SK-N-SH treated with all-trans-retinoic acid at 6 μM for 48 hours (cell line): Measurements from ENCODE around the gene CLOCK.

Experiments used
- ATAC-seq: fragments of 200-7000 bp; cut with Tn5 transposase; 3 replicates; pipeline ENCODE4 v1.9.1; 2020; ENCODE audit warnings: mild to moderate bottlenecking, moderate library complexity
- BACH2 ChIP-seq: fragments of 250-450 bp; sonication (Bioruptor Pico); IDR thresholded peaks from 2 replicates; pipeline ENCODE4 v1.9.0; 2021; ENCODE audit warnings: mild to moderate bottlenecking, borderline replicate concordance
- ESRRG ChIP-seq: fragments of 250-450 bp; sonication (Bioruptor Pico); IDR thresholded peaks from 2 replicates; pipeline ENCODE4 v1.6.1; 2021; ENCODE audit warnings: mild to moderate bottlenecking
- GLIS3 ChIP-seq: fragments of 250-450 bp; sonication (Bioruptor Pico); IDR thresholded peaks from 2 replicates; pipeline ENCODE4 v1.5.0; 2020; ENCODE audit warnings: mild to moderate bottlenecking, moderate library complexity
- ISL1 ChIP-seq: fragments of 250-450 bp; sonication (Bioruptor Pico); IDR thresholded peaks from 2 replicates; pipeline ENCODE4 v2.1.2; 2022; ENCODE audit warnings: mild to moderate bottlenecking, moderate library complexity
- OSR1 ChIP-seq: fragments of 250-450 bp; sonication (Bioruptor Pico); IDR thresholded peaks from 2 replicates; pipeline ENCODE4 v1.8.0; 2022; ENCODE audit warnings: moderate library complexity, mild to moderate bottlenecking, inconsistent platforms
- PPARA ChIP-seq: fragments of 250-450 bp; sonication (Bioruptor Pico); IDR thresholded peaks from 2 replicates; pipeline ENCODE4 v1.5.0; 2020; ENCODE audit warnings: mild to moderate bottlenecking, borderline replicate concordance
- RARB ChIP-seq: fragments of 250-450 bp; sonication (Bioruptor Pico); IDR thresholded peaks from 2 replicates; pipeline ENCODE4 v1.8.0; 2021; ENCODE audit warnings: mild to moderate bottlenecking, moderate library complexity
- SNAI2 ChIP-seq: fragments of 250-450 bp; sonication (Bioruptor Pico); IDR thresholded peaks from 2 replicates; pipeline ENCODE4 v1.5.0; 2020; ENCODE audit warnings: mild to moderate bottlenecking, moderate library complexity
- TCF4 ChIP-seq: fragments of 250-450 bp; sonication (Bioruptor Pico); IDR thresholded peaks from 2 replicates; pipeline ENCODE4 v1.8.0; 2021; ENCODE audit warnings: mild to moderate bottlenecking, moderate library complexity, borderline replicate concordance
- TOX ChIP-seq: fragments of 250-450 bp; sonication (Bioruptor Pico); IDR thresholded peaks from 2 replicates; pipeline ENCODE4 v1.8.0; 2021; ENCODE audit warnings: mild to moderate bottlenecking, moderate library complexity, borderline replicate concordance
- ZC3H10 ChIP-seq: fragments of 250-450 bp; sonication (Bioruptor Pico); IDR thresholded peaks from 2 replicates; pipeline ENCODE4 v1.5.1; 2021; ENCODE audit warnings: mild to moderate bottlenecking, moderate library complexity
- ZFP3 ChIP-seq: fragments of 250-450 bp; sonication (Bioruptor Pico); IDR thresholded peaks from 2 replicates; pipeline ENCODE4 v1.5.0; 2020; ENCODE audit warnings: mild to moderate bottlenecking, moderate library complexity
- ZFP30 ChIP-seq: fragments of 450-650 bp; formaldehyde crosslinking; IDR thresholded peaks from 2 replicates; pipeline ENCODE4 v1.5.0; 2022; ENCODE audit warnings: mild to moderate bottlenecking, moderate library complexity
- ZNF565 ChIP-seq: fragments of 450-650 bp; formaldehyde crosslinking; conservative IDR thresholded peaks from 2 replicates; pipeline ENCODE4 v1.5.0; 2020; ENCODE audit warnings: low read depth, mild to moderate bottlenecking, moderate library complexity
- ZNF70 ChIP-seq: fragments of 450-650 bp; formaldehyde crosslinking; IDR thresholded peaks from 2 replicates; pipeline ENCODE4 v1.5.0; 2020; ENCODE audit warnings: mild to moderate bottlenecking, moderate library complexity
- ZNF8 ChIP-seq: fragments of 450-650 bp; formaldehyde crosslinking; IDR thresholded peaks from 2 replicates; pipeline ENCODE4 v1.5.0; 2020; ENCODE audit warnings: mild to moderate bottlenecking, moderate library complexity
- TF ChIP-seq, protein P1 (sequence below): fragments of 250-450 bp; sonication (Bioruptor Pico); IDR thresholded peaks from 2 replicates; pipeline ENCODE4 v1.5.1; 2020; ENCODE audit warnings: low read depth, mild to moderate bottlenecking, moderate library complexity
- TF ChIP-seq, protein P2 (sequence below): fragments of 250-450 bp; sonication (Bioruptor Pico); IDR thresholded peaks from 2 replicates; pipeline ENCODE4 v1.5.1; 2021; ENCODE audit warnings: mild to moderate bottlenecking, moderate library complexity
- TF ChIP-seq, protein P3 (sequence below): fragments of 250-450 bp; sonication (Bioruptor Pico); IDR thresholded peaks from 2 replicates; pipeline ENCODE4 v1.8.0; 2021; ENCODE audit warnings: low read depth, mild to moderate bottlenecking, moderate library complexity, borderline replicate concordance
- TF ChIP-seq, protein P4 (sequence below): fragments of 250-450 bp; sonication (Bioruptor Pico); IDR thresholded peaks from 2 replicates; pipeline ENCODE4 v1.5.0; 2020; ENCODE audit warnings: mild to moderate bottlenecking, moderate library complexity
- TF ChIP-seq, protein P5 (sequence below): fragments of 250-450 bp; sonication (Bioruptor Pico); IDR thresholded peaks from 2 replicates; pipeline ENCODE4 v1.8.0; 2020; ENCODE audit warnings: mild to moderate bottlenecking, moderate library complexity, borderline replicate concordance

Gene CLOCK

DNA sequence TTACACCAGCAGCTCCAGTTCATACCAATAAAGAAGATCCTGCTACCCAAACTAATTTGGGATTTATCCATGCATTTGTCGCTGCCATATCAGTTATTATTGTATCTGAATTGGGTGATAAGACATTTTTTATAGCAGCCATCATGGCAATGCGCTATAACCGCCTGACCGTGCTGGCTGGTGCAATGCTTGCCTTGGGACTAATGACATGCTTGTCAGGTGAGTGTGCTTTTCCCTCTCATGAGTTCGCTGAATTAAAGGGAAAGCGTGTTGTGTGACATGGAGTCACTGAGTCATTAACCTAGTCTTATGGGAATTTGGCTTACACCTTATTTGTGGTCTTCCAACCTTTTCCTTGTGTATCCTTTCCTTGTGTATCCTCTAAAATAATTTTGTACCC lies 135.1 kb downstream of the CLOCK start:
- TF ChIP-seq ZNF70 (CRISPR knock-in tag) (no peak), ESRRG (CRISPR knock-in tag) (no peak), BACH2 (CRISPR knock-in tag) (no peak), ZFP3 (no peak), PPARA (CRISPR knock-in tag) (no peak), ZC3H10 (CRISPR knock-in tag) (no peak), TCF4 (CRISPR knock-in tag) (no peak), ZNF565 (CRISPR knock-in tag) (no peak), TOX (CRISPR knock-in tag) (no peak), GLIS3 (CRISPR knock-in tag) (no peak), ISL1 (CRISPR knock-in tag) (no peak), ZNF8 (CRISPR knock-in tag) (no peak), SNAI2 (CRISPR knock-in tag) (no peak), RARB (CRISPR knock-in tag) (no peak), ZFP30 (no peak)
- TF ChIP-seq, protein P1, sequence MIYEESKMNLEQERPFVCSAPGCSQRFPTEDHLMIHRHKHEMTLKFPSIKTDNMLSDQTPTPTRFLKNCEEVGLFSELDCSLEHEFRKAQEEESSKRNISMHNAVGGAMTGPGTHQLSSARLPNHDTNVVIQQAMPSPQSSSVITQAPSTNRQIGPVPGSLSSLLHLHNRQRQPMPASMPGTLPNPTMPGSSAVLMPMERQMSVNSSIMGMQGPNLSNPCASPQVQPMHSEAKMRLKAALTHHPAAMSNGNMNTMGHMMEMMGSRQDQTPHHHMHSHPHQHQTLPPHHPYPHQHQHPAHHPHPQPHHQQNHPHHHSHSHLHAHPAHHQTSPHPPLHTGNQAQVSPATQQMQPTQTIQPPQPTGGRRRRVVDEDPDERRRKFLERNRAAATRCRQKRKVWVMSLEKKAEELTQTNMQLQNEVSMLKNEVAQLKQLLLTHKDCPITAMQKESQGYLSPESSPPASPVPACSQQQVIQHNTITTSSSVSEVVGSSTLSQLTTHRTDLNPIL (CRISPR knock-in tag) = no peak
- TF ChIP-seq, protein P2, sequence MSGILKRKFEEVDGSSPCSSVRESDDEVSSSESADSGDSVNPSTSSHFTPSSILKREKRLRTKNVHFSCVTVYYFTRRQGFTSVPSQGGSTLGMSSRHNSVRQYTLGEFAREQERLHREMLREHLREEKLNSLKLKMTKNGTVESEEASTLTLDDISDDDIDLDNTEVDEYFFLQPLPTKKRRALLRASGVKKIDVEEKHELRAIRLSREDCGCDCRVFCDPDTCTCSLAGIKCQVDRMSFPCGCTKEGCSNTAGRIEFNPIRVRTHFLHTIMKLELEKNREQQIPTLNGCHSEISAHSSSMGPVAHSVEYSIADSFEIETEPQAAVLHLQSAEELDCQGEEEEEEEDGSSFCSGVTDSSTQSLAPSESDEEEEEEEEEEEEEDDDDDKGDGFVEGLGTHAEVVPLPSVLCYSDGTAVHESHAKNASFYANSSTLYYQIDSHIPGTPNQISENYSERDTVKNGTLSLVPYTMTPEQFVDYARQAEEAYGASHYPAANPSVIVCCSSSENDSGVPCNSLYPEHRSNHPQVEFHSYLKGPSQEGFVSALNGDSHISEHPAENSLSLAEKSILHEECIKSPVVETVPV (CRISPR knock-in tag) = no peak
- TF ChIP-seq, protein P3, sequence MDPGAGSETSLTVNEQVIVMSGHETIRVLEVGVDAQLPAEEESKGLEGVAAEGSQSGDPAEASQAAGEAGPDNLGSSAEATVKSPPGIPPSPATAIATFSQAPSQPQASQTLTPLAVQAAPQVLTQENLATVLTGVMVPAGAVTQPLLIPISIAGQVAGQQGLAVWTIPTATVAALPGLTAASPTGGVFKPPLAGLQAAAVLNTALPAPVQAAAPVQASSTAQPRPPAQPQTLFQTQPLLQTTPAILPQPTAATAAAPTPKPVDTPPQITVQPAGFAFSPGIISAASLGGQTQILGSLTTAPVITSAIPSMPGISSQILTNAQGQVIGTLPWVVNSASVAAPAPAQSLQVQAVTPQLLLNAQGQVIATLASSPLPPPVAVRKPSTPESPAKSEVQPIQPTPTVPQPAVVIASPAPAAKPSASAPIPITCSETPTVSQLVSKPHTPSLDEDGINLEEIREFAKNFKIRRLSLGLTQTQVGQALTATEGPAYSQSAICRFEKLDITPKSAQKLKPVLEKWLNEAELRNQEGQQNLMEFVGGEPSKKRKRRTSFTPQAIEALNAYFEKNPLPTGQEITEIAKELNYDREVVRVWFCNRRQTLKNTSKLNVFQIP = no peak
- TF ChIP-seq, protein P4, sequence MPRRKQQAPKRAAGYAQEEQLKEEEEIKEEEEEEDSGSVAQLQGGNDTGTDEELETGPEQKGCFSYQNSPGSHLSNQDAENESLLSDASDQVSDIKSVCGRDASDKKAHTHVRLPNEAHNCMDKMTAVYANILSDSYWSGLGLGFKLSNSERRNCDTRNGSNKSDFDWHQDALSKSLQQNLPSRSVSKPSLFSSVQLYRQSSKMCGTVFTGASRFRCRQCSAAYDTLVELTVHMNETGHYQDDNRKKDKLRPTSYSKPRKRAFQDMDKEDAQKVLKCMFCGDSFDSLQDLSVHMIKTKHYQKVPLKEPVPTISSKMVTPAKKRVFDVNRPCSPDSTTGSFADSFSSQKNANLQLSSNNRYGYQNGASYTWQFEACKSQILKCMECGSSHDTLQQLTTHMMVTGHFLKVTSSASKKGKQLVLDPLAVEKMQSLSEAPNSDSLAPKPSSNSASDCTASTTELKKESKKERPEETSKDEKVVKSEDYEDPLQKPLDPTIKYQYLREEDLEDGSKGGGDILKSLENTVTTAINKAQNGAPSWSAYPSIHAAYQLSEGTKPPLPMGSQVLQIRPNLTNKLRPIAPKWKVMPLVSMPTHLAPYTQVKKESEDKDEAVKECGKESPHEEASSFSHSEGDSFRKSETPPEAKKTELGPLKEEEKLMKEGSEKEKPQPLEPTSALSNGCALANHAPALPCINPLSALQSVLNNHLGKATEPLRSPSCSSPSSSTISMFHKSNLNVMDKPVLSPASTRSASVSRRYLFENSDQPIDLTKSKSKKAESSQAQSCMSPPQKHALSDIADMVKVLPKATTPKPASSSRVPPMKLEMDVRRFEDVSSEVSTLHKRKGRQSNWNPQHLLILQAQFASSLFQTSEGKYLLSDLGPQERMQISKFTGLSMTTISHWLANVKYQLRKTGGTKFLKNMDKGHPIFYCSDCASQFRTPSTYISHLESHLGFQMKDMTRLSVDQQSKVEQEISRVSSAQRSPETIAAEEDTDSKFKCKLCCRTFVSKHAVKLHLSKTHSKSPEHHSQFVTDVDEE (CRISPR knock-in tag) = no peak
- TF ChIP-seq, all 23 proteins: peak for 0
- no peak for ATAC-seq

DNA sequence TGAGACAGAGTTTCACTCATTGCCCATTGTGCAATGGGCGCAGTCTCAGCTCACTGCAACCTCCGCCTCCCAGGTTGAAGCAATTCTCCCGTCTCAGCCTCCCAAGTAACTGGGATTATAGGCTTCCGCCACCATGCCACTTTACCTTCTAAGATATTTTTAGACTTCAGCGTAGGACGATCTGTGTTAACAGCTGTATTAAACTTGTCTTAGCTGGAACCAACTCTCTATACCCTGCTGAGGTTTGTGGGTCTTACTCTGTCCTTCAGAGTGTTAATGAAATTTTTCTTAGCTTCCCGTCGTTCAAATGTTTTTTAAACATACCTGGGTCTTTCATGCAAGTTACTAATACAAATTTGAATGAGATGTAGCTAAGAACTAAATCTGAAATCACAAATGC lies 136.3 kb downstream of the CLOCK start:
- TF ChIP-seq ZNF70 (CRISPR knock-in tag) (no peak), ZFP30 (no peak), OSR1 (CRISPR knock-in tag) (no peak), ZFP3 (no peak), BACH2 (CRISPR knock-in tag) (no peak), SNAI2 (CRISPR knock-in tag) (no peak), ZC3H10 (CRISPR knock-in tag) (no peak), ESRRG (CRISPR knock-in tag) (no peak), PPARA (CRISPR knock-in tag) (no peak), RARB (CRISPR knock-in tag) (no peak), ZNF565 (CRISPR knock-in tag) (no peak), TCF4 (CRISPR knock-in tag) (no peak), ISL1 (CRISPR knock-in tag) (no peak), TOX (CRISPR knock-in tag) (no peak)
- TF ChIP-seq, protein P3 = no peak
- TF ChIP-seq, protein P5, sequence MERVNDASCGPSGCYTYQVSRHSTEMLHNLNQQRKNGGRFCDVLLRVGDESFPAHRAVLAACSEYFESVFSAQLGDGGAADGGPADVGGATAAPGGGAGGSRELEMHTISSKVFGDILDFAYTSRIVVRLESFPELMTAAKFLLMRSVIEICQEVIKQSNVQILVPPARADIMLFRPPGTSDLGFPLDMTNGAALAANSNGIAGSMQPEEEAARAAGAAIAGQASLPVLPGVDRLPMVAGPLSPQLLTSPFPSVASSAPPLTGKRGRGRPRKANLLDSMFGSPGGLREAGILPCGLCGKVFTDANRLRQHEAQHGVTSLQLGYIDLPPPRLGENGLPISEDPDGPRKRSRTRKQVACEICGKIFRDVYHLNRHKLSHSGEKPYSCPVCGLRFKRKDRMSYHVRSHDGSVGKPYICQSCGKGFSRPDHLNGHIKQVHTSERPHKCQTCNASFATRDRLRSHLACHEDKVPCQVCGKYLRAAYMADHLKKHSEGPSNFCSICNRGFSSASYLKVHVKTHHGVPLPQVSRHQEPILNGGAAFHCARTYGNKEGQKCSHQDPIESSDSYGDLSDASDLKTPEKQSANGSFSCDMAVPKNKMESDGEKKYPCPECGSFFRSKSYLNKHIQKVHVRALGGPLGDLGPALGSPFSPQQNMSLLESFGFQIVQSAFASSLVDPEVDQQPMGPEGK = no peak
- TF ChIP-seq, protein P2 (CRISPR knock-in tag) = no peak
- no peak for ATAC-seq
